ENCODE results near the gene NSUN3.

DNA sequence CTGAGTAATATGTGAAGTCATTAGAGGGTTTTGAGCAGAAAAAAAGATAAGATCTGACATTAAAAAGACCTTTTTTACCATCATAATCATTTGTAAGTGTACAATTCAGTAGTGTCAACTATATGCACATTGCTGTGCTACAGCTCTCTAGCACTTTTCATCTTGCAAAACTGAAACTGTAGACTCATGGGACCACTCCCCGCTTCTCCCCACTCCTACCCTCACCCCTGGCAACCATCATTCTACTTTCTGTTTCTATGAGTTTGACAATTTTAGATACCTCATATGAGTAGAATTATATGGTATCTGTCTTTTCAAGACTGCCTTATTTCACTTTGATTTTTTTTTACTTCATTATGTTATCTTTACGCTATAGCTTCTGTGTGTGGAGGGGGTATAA is 112.8 kb downstream of the NSUN3 start:
- TF ChIP-seq CTCF (conservative IDR thresholded peaks at IDR 0.05) (no peak), EZH2 (IDR thresholded peaks at IDR 0.05; ENCODE audit: low read depth) (no peak)
